Activated T-cell treated with anti-CD3 and anti-CD28 coated beads for 1 hour (primary cell): ENCODE measurements around the gene LHX5.

Source experiments
- DNase-seq: peaks from one replicate; pipeline ENCODE4 v3.0.0-alpha.2; 2020; ENCODE audit warnings: low read depth

The LHX5 gene

DNA sequence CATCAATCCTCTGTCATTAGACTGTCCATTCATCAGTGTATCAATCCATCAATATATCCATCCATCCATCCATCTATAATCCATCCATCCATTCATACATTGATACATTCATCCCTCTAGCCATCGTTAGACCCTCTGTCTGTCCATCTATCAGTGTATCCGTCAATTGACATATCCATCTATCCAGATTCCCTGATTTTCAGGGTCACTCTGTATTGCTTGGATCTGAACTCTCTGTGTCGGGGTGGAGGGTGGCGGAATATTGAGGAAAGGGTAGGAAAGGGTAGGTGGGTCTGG lies 32.4 kb downstream of the LHX5 start:
- DNase-seq: no peak

DNA sequence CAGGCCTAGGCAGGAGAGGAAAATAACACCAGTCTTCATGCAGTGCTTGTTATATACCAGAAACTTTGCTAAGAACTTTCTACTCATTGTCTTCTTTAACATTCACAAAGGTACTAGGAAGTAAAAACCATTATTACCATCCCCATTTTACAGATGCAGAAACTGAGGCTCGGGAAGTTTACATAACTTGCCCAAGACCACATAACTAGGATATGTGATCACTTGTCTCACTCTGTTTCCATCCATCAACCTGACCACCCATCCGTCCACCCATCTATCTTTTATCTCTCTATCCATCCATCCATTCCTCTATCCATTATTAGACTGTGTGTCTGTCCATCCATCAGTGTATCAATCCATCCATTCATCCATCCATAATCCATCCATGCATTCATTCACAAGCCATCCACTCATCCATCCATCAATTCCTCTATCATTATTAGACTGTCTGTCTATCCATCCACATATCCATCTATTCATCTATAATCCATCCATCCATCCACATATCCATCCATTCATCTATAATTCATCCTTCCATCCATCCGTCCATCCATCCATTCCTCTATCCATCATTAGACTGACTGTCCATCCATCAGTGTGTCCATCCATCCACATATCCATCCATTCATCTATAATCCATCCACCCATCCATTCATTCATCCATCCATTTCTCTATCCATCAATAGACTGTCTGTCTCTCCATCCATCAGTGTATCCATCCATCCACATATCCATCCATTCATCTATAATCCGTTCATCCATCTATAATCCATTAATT lies 33.0 kb downstream of the LHX5 start:
- DNase-seq: no peak

- DNase-seq: no peak
These were observed 34.0 kb downstream of the LHX5 start for GRCh38 chr12:113437729-113438100.

DNA sequence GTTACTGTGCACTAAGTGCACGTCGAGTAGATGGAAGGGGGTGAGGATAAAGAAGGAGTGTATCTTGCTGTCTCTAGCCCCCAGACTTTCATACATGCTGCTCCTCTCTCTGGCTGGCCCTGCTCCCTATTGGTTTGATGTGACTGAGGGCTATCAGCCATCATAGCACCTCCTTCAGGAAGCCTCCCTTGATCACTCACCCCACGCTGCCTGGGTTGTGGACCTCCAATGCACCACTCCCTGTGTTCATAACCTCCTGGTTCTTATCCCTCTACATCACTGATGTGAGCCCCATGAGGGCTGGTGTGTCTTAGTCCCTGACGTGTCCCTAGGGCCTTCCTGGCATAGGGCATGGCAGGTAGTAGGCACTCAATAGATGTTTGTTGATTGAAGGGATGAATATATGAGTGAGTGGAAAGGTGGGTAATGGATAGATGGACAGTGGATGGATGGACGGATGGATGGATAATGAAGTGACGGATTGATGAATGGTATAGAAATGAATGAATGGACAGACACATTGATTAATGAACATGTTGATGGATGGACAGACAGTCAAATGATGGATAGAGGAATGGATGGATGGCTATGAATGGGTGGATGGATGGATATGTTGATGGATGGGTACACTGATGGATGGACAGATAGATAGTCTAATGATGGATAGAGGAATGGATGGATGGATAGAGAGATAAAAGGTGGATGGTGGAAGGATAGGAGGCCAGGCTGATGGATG lies 34.5 kb downstream of the LHX5 start:
- no peak for DNase-seq

GRCh38 chr12:113436586-113436985 lies 35.1 kb downstream of the LHX5 start:
- DNase-seq: no peak

- no peak for DNase-seq
These were observed 36.3 kb downstream of the LHX5 start for GRCh38 chr12:113435367-113435766.

DNA sequence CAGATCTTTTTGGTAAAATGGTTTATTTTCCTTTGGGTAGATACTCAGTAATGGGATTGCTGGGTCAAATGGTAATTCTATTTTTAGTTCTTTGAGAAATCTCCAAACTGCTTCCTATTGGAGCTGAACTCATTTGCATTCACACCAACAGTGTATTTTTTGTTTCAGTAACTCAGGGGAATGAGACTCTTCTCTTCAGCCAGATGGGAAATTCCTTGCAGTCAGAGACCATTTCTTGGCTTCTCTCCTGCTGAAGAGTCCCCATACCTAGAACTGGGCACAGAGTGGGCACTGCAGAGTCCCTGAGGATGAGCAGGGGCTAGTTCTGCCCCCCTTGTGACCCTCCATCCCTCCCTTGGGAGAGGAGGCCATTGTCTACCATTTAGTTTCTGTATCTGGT lies 38.7 kb downstream of the LHX5 start:
- no peak for DNase-seq

DNA sequence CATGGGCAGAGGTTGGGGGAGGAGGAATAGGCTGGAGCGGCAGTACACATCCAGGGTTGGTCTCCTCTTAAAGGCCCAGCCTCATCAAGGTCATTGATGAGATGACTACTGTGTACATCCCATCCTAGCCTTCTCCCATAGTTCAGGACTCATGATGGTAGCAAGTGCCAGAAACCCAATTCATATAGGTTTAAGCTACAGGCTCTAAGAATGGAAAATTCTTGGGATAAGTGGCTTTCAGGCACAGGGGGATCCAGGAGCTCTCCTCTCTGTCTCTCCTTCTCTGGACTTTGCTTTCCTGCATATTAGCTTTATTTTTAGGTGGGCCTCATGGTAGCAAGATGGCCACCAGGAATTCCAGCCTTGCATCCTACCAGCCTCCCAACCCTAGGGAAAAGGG lies 43.2 kb downstream of the LHX5 start:
- DNase-seq: no peak

GRCh38 chr12:113427882-113428281 lies 43.8 kb downstream of the LHX5 start:
- DNase-seq: no peak

DNA sequence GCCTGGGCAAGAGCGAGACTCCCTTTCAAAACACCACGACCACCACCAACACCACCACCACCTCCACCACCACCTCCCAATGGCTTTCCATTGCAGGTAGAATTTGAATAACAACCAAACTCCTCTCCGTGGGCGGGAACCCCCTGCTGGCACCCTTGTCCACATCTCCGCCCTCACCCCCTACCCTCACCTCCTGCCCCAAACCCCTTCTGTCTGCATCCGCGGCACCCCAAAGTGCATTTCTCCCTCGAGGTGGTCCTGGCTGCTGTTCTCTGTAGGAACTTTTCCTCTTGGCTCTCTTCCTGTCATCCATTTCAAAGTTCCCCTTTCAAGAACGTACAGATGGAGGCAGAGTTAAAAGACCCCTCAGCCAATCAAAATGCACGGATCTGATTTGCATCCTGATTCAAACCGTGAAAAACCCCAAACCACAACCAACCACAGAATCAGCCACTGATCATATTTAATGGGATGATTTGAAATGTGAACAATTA lies 45.7 kb downstream of the LHX5 start:
- DNase-seq: no peak

GRCh38 chr12:113424915-113425823 lies 46.5 kb downstream of the LHX5 start:
- DNase-seq: peak; percentile 45

DNA sequence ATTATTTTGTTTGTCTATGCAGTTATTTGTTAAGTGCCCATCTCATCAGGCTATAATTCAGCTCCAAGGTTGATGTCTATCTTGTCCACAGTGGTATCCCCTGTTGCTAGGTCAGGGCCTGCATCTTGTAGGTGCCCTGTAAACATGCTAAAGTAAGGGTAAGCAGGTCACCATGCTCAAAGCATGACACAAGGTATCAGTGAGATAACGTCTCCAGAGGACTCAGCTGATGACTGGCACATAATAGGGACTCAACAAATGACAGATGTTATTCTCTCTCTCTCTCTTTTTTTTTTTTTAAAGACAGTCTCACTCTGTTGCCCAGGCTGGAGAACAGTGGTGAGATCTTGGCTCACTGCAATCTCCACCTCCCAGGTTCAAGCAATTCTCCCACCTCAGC lies 47.2 kb downstream of the LHX5 start:
- DNase-seq: no peak

DNA sequence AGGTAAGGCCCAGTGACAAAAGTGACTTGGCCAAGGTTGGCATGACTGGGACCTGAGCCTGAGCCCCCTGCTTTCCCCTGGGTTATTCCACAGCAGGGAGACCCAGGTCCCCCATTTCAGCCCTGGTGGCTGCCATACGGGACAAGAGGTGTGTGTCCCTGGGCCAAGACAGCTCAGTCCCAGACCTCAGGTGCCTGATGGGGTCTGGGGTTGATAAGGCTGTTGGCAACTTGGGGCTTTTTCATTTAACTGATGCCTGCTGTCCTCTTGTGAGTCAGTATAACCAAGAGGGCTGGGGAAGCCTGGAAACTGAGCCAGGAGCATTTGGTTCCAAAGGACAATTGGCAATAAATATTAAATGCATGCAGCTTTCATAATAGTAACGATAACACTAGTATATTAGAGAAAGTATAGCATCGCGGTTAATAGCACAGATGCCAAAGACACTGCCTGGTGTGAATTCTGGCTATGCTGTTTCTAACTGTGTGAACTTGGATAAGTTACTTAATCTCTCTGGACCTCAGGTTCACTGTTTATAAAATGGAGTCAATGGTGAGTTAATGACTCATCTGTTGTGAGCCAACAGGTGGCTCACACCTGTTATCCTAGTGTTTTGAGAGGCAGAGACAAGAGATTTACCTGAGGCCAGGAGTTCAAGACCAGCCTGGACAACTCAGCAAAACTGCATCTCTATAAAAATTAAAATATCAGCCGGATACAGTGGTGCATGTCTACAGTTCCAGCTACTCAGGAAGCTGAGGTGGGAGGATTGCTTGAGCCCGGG lies 48.6 kb downstream of the LHX5 start:
- DNase-seq: no peak

- DNase-seq: no peak
These were observed 49.4 kb downstream of the LHX5 start, which contains the start of gene SDSL for GRCh38 chr12:113422030-113422885. TSS of gene SDSL (plus strand) at chr12:113422380. CDS start at chr12:113427983, 5,603 bp downstream.

- DNase-seq: no peak
These were observed 50.6 kb downstream of the LHX5 start for GRCh38 chr12:113420996-113421595.

DNA sequence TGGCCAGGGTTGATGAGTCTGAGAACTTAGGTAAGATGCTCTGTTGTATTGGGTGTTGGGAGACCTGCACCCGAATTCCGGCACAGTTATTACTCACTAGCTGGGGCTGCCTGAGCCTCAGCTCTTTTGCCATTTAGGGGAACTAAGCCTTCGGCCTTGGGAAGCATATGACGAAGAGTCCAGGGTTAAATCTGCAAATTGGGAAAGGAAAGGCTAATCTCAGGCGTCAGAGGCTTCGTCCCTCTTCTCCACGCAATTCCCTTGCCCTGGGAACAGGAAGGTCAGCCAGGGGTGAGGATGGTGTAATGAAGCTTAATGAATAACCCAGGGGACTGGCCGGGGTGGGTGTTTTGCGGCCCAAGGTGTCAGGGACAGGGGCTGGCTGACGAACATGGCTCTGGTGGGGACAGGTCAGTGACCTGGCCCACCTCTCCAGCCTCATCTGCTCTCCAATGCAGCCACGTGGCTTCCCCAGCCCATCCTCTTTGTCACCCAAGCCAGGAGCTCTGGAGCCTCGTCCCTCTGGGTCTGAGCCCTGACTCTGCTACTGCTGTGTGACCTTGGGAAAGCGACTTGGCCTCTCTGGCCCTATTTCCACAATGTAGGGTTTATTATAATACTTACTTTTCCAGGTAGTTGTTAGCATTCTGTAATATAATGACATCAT lies 53.3 kb downstream of the LHX5 start:
- DNase-seq: no peak

- DNase-seq: no peak
These were observed 55.4 kb downstream of the LHX5 start for GRCh38 chr12:113416091-113416754.

DNA sequence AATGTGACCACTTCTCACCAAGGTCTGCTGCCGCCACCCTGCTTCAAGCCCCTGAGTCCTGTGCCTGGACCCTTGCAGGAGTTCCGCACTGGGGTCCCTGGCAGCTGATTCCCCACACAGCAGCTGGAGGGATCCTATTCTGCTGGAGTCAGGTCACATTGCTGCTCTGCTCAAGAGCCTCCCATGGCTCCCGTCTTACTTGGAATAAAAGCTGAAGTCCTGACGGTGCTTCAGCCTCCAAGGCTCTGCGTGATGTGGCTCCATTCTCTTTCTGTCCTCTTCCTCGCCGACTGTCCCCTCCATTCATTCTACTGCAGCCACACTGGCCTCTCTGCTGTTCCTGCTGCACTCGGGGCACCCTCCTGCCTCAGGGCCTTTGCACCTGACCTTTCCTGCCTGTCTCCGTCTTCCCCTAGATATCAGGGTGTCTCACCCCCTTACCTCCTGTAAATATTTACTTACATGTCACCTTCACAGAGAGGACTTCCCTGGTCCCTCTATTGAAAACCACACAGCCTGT lies 57.1 kb downstream of the LHX5 start:
- DNase-seq: no peak

GRCh38 chr12:113413488-113413939 lies 58.2 kb downstream of the LHX5 start:
- DNase-seq: no peak
